Mesendoderm (in vitro differentiated cells): ENCODE measurements around the gene OR8B3.

Source experiments
- DNase-seq: peaks from one replicate; pipeline ENCODE4 v3.0.0; 2013
- H2AK5ac ChIP-seq: 2 replicates; pipeline ENCODE4 v1.6.1; 2013; ENCODE audit warnings: low read length, inconsistent platforms
- H2BK120ac ChIP-seq: 2 replicates; pipeline ENCODE4 v1.6.1; 2013; ENCODE audit warnings: low read depth, mild to moderate bottlenecking, low read length, moderate library complexity, mixed read lengths
- H2BK15ac ChIP-seq: replicated peaks from 2 replicates; pipeline ENCODE4 v1.6.1; 2013; ENCODE audit warnings: low read depth, mild to moderate bottlenecking, moderate library complexity
- H2BK5ac ChIP-seq: 2 replicates; pipeline ENCODE4 v1.6.1; 2013; ENCODE audit warnings: low read length, inconsistent platforms
- H3K18ac ChIP-seq: 2 replicates; pipeline ENCODE4 v1.6.1; 2013; ENCODE audit warnings: mild to moderate bottlenecking, low read length, mixed read lengths
- H3K23ac ChIP-seq: one replicate; pipeline ENCODE4 v1.6.1; 2013; ENCODE audit warnings: low read length
- H3K27ac ChIP-seq: 2 replicates; pipeline ENCODE4 v1.5.1; 2013; ENCODE audit warnings: low read depth, mild to moderate bottlenecking, inconsistent platforms, low read length, moderate library complexity
- H3K27me3 ChIP-seq: 2 replicates; pipeline ENCODE4 v1.6.1; 2013; ENCODE audit warnings: low read length, control low read depth, mild to moderate bottlenecking, inconsistent platforms; ENCODE audit not compliant: insufficient read depth, poor library complexity
- H3K36me3 ChIP-seq: 2 replicates; pipeline ENCODE4 v1.6.1; 2013; ENCODE audit warnings: low read length, inconsistent platforms; ENCODE audit not compliant: control insufficient read depth, insufficient read depth
- H3K4ac ChIP-seq: one replicate; pipeline ENCODE4 v1.6.1; 2013; ENCODE audit warnings: low read depth, mild to moderate bottlenecking, low read length, moderate library complexity
- H3K4me1 ChIP-seq: 2 replicates; pipeline ENCODE4 v1.6.1; 2013; ENCODE audit warnings: low read depth, low read length, inconsistent platforms; ENCODE audit not compliant: control insufficient read depth
- H3K4me2 ChIP-seq: 2 replicates; pipeline ENCODE4 v1.6.1; 2013; ENCODE audit warnings: low read length
- H3K4me3 ChIP-seq: 2 replicates; pipeline ENCODE4 v1.5.1; 2013; ENCODE audit warnings: mild to moderate bottlenecking, low read length
- H3K56ac ChIP-seq: one replicate; pipeline ENCODE4 v1.6.1; 2013; ENCODE audit warnings: low read length
- H3K79me1 ChIP-seq: 2 replicates; pipeline ENCODE4 v1.6.1; 2013; ENCODE audit warnings: low read length, inconsistent platforms
- H3K79me2 ChIP-seq: 2 replicates; pipeline ENCODE4 v1.6.1; 2013; ENCODE audit warnings: mild to moderate bottlenecking, low read length; ENCODE audit not compliant: control insufficient read depth, insufficient read depth
- H3K9ac ChIP-seq: 2 replicates; pipeline ENCODE4 v1.6.1; 2013; ENCODE audit warnings: low read length, inconsistent platforms
- H4K5ac ChIP-seq: one replicate; pipeline ENCODE4 v1.6.1; 2013; ENCODE audit warnings: low read length
- H4K8ac ChIP-seq: one replicate; pipeline ENCODE4 v1.6.1; 2013; ENCODE audit warnings: low read depth, mild to moderate bottlenecking, control low read depth, low read length, moderate library complexity
- WGBS: extraction: QIAGEN DNeasy Blood & Tissue Kit; methylation state at CpG from one replicate; pipeline ENCODE4 v1.1.7; 2013; ENCODE audit warnings: low lambda C conversion rate, missing lambda C conversion rate; ENCODE audit not compliant: insufficient coverage; ENCODE audit errors: extremely low coverage; 5-methylcytosine and 5-hydroxymethylcytosine counted together

Gene OR8B3

GRCh38 chr11:124441081-124441480, 42.3 kb upstream of the OR8B3 start:
- H3K79me1 ChIP-seq, result no peaks in the 10 kb centered on the region
- H3K18ac ChIP-seq, result no peak overlapping the region
- no peak overlapping the region for H2BK120ac ChIP-seq
- WGBS, result no CpG with 5 or more reads among the region's 5 CpGs
- H3K27me3 ChIP-seq, result no peaks in the 10 kb centered on the region
- no peak overlapping the region for H4K8ac ChIP-seq
- H3K4me3 ChIP-seq, result no peak overlapping the region
- H4K5ac ChIP-seq, result no peak overlapping the region
- no peak overlapping the region for H3K9ac ChIP-seq
- H3K56ac ChIP-seq, result no peak overlapping the region
- no peak overlapping the region for H3K23ac ChIP-seq
- H3K4ac ChIP-seq, result no peak overlapping the region
- H3K4me2 ChIP-seq, result no peak overlapping the region
- H2BK15ac ChIP-seq, result no peak overlapping the region
- no peak overlapping the region for H3K27ac ChIP-seq
- H3K79me2 ChIP-seq, result no peaks in the 10 kb centered on the region
- H2AK5ac ChIP-seq, result no peak overlapping the region
- H2BK5ac ChIP-seq, result no peak overlapping the region
- no peaks in the 10 kb centered on the region for H3K4me1 ChIP-seq
- no peak for DNase-seq
- H3K36me3 ChIP-seq, result no peaks in the 10 kb centered on the region

GRCh38 chr11:124440608-124441007, 41.8 kb upstream of the OR8B3 start:
- Histone ChIP-seq H3K4me3 (no peak overlapping the region), H3K9ac (no peak overlapping the region), H2AK5ac (no peak overlapping the region), H3K18ac (no peak overlapping the region), H3K4me1 (no peaks in the 10 kb centered on the region), H3K23ac (no peak overlapping the region), H3K36me3 (no peaks in the 10 kb centered on the region), H2BK5ac (no peak overlapping the region), H3K4ac (no peak overlapping the region), H3K4me2 (no peak overlapping the region), H4K5ac (no peak overlapping the region), H3K27me3 (no peaks in the 10 kb centered on the region), H2BK120ac (no peak overlapping the region), H3K27ac (no peak overlapping the region), H4K8ac (no peak overlapping the region), H3K56ac (no peak overlapping the region), H3K79me1 (no peaks in the 10 kb centered on the region), H2BK15ac (no peak overlapping the region), H3K79me2 (no peaks in the 10 kb centered on the region)
- WGBS, result no CpG with 5 or more reads among the region's 4 CpGs
- no peak for DNase-seq

- H3K27me3 ChIP-seq, result no peaks in the 10 kb centered on the region
- no peak overlapping the region for H2BK120ac ChIP-seq
- no peak overlapping the region for H2BK5ac ChIP-seq
- H3K56ac ChIP-seq, result no peak overlapping the region
- H4K8ac ChIP-seq, result no peak overlapping the region
- H2AK5ac ChIP-seq, result no peak overlapping the region
- H3K23ac ChIP-seq, result no peak overlapping the region
- no peaks in the 10 kb centered on the region for H3K4me1 ChIP-seq
- H3K27ac ChIP-seq, result no peak overlapping the region
- no peak overlapping the region for H3K4ac ChIP-seq
- H3K4me2 ChIP-seq, result no peak overlapping the region
- H3K9ac ChIP-seq, result no peak overlapping the region
- no peak overlapping the region for H2BK15ac ChIP-seq
- H4K5ac ChIP-seq, result no peak overlapping the region
- no peaks in the 10 kb centered on the region for H3K79me1 ChIP-seq
- no peak overlapping the region for H3K4me3 ChIP-seq
- H3K36me3 ChIP-seq, result no peaks in the 10 kb centered on the region
- no peak for DNase-seq
- H3K18ac ChIP-seq, result no peak overlapping the region
- H3K79me2 ChIP-seq, result no peaks in the 10 kb centered on the region
- WGBS, result no CpG with 5 or more reads among the region's 2 CpGs
Observed at GRCh38 chr11:124434699-124435098, 35.9 kb upstream of the OR8B3 start.

- Histone ChIP-seq H3K4me1 (no peaks in the 10 kb centered on the region), H3K4me2 (no peak overlapping the region), H3K23ac (no peak overlapping the region), H3K4me3 (no peak overlapping the region), H2BK15ac (no peak overlapping the region), H3K79me1 (no peaks in the 10 kb centered on the region), H3K27ac (no peak overlapping the region), H2BK5ac (no peak overlapping the region), H2AK5ac (no peak overlapping the region), H4K8ac (no peak overlapping the region), H3K79me2 (no peaks in the 10 kb centered on the region), H2BK120ac (no peak overlapping the region), H3K18ac (no peak overlapping the region), H3K4ac (no peak overlapping the region), H3K27me3 (no peaks in the 10 kb centered on the region), H3K9ac (no peak overlapping the region), H4K5ac (no peak overlapping the region), H3K56ac (no peak overlapping the region), H3K36me3 (no peaks in the 10 kb centered on the region)
- WGBS, result no CpG with 5 or more reads among the region's 2 CpGs
- DNase-seq, result no peak
Observed at GRCh38 chr11:124429599-124429998, 30.8 kb upstream of the OR8B3 start.

- no peak within 1 kb of the TSS for H3K23ac ChIP-seq
- H3K36me3 ChIP-seq, result no peaks in the 10 kb centered on the region
- H3K79me2 ChIP-seq, result no peaks in the 10 kb centered on the region
- H2BK120ac ChIP-seq, result no peak within 1 kb of the TSS
- H4K8ac ChIP-seq, result no peak within 1 kb of the TSS
- no peak within 1 kb of the TSS for H3K56ac ChIP-seq
- H3K4ac ChIP-seq, result no peak within 1 kb of the TSS
- no peak within 1 kb of the TSS for H2AK5ac ChIP-seq
- WGBS, result no CpG with 5 or more reads among the region's 2 CpGs
- H3K27ac ChIP-seq, result no peak within 1 kb of the TSS
- no peak within 1 kb of the TSS for H4K5ac ChIP-seq
- no peak within 1 kb of the TSS for H2BK15ac ChIP-seq
- no peaks in the 10 kb centered on the region for H3K79me1 ChIP-seq
- no peak within 1 kb of the TSS for H3K4me3 ChIP-seq
- H3K4me1 ChIP-seq, result no peaks in the 10 kb centered on the region
- no peak within 1 kb of the TSS for H3K18ac ChIP-seq
- H2BK5ac ChIP-seq, result no peak within 1 kb of the TSS
- no peak for DNase-seq
- H3K4me2 ChIP-seq, result no peak within 1 kb of the TSS
- H3K9ac ChIP-seq, result no peak within 1 kb of the TSS
- no peaks in the 10 kb centered on the region for H3K27me3 ChIP-seq
Observed at GRCh38 chr11:124424384-124424921, 25.6 kb upstream of the OR8B3 start, which contains the start of gene OR8B4. OR8B4 (minus strand) TSS chr11:124424871; CDS start chr11:124424871, 0 bp downstream.

GRCh38 chr11:124421043-124421442, 22.2 kb upstream of the OR8B3 start:
- H3K4me2 ChIP-seq, result no peak overlapping the region
- H3K4me1 ChIP-seq, result no peaks in the 10 kb centered on the region
- no peaks in the 10 kb centered on the region for H3K79me1 ChIP-seq
- no peak overlapping the region for H3K9ac ChIP-seq
- no peak overlapping the region for H2BK120ac ChIP-seq
- H3K4me3 ChIP-seq, result no peak overlapping the region
- no peaks in the 10 kb centered on the region for H3K36me3 ChIP-seq
- H3K18ac ChIP-seq, result no peak overlapping the region
- H3K27me3 ChIP-seq, result no peaks in the 10 kb centered on the region
- no peaks in the 10 kb centered on the region for H3K79me2 ChIP-seq
- no CpG with 5 or more reads among the region's 4 CpGs for WGBS
- H2AK5ac ChIP-seq, result no peak overlapping the region
- no peak overlapping the region for H2BK5ac ChIP-seq
- no peak overlapping the region for H4K8ac ChIP-seq
- no peak overlapping the region for H3K56ac ChIP-seq
- H2BK15ac ChIP-seq, result no peak overlapping the region
- H3K27ac ChIP-seq, result no peak overlapping the region
- no peak overlapping the region for H4K5ac ChIP-seq
- no peak overlapping the region for H3K4ac ChIP-seq
- H3K23ac ChIP-seq, result no peak overlapping the region
- DNase-seq, result no peak
